ENCODE data around the gene FAM168B.

- TF ChIP-seq EZH2 (IDR thresholded peaks at IDR 0.05; ENCODE audit: low read depth) = no peak
- no peak for TF ChIP-seq CTCF (conservative IDR thresholded peaks at IDR 0.05)
These were observed 44.6 kb downstream of the FAM168B start for GRCh38 chr2:131048641-131049040.
